ENCODE data around the gene KIF24.
"Not testable (repeated sequence)": the region's sequence is repeated elsewhere in the genome, so short reads cannot be mapped to it uniquely, and the experiment has no call there.

KIF24 gene

GRCh38 chr9:34366365-34366764, 37.3 kb upstream of the KIF24 start:
- no peak for DNase-seq (ENCODE audit: low spot score)
- no peak for TF ChIP-seq CTCF (IDR thresholded peaks at IDR 0.05; ENCODE audit: extremely low read depth, missing control alignments)

GRCh38 chr9:34365282-34365681, 36.2 kb upstream of the KIF24 start:
- TF ChIP-seq CTCF (IDR thresholded peaks at IDR 0.05; ENCODE audit: extremely low read depth, missing control alignments): no peak
- DNase-seq (ENCODE audit: low spot score): no peak

GRCh38 chr9:34363619-34364351, 34.7 kb upstream of the KIF24 start:
- no peak for DNase-seq (ENCODE audit: low spot score)
- TF ChIP-seq CTCF (IDR thresholded peaks at IDR 0.05; ENCODE audit: extremely low read depth, missing control alignments): no peak

GRCh38 chr9:34362614-34363214, 33.6 kb upstream of the KIF24 start:
- no peak for TF ChIP-seq CTCF (IDR thresholded peaks at IDR 0.05; ENCODE audit: extremely low read depth, missing control alignments)
- DNase-seq (ENCODE audit: low spot score): no peak

- DNase-seq (ENCODE audit: low spot score): not testable (repeated sequence)
Observed at GRCh38 chr9:34352957-34353356, 23.9 kb upstream of the KIF24 start.

- DNase-seq (ENCODE audit: low spot score): not testable (repeated sequence)
Observed at GRCh38 chr9:34352122-34352652, 23.1 kb upstream of the KIF24 start.

- DNase-seq (ENCODE audit: low spot score): no peak
- TF ChIP-seq CTCF (IDR thresholded peaks at IDR 0.05; ENCODE audit: extremely low read depth, missing control alignments): no peak
Observed at GRCh38 chr9:34349324-34349723, 20.3 kb upstream of the KIF24 start.

- no peak for DNase-seq (ENCODE audit: low spot score)
- TF ChIP-seq CTCF (IDR thresholded peaks at IDR 0.05; ENCODE audit: extremely low read depth, missing control alignments): no peak
Observed at GRCh38 chr9:34347800-34348158, 18.7 kb upstream of the KIF24 start.

Data from GM20000 (cell line).